SU-DHL-6 (cell line): ENCODE results near the gene TUBG1.

Experiments
- EZH2phosphoT487 ChIP-seq: fragments of 200-600 bp; sonication (generic), shearing (Covaris generic); conservative IDR thresholded peaks from 2 replicates; pipeline ENCODE4 v1.6.1; 2018; ENCODE audit warnings: mild to moderate bottlenecking, antibody characterized with exemption, low read length, moderate library complexity, mixed read lengths
- TF ChIP-seq, protein P1 (sequence below): fragments of 200-600 bp; sonication (generic); IDR thresholded peaks from one replicate; pipeline ENCODE4 v1.5.1; 2017; ENCODE audit warnings: antibody characterized with exemption, mild to moderate bottlenecking, low read length, moderate library complexity; ENCODE audit not compliant: insufficient read depth, poor library complexity, severe bottlenecking

DNA sequence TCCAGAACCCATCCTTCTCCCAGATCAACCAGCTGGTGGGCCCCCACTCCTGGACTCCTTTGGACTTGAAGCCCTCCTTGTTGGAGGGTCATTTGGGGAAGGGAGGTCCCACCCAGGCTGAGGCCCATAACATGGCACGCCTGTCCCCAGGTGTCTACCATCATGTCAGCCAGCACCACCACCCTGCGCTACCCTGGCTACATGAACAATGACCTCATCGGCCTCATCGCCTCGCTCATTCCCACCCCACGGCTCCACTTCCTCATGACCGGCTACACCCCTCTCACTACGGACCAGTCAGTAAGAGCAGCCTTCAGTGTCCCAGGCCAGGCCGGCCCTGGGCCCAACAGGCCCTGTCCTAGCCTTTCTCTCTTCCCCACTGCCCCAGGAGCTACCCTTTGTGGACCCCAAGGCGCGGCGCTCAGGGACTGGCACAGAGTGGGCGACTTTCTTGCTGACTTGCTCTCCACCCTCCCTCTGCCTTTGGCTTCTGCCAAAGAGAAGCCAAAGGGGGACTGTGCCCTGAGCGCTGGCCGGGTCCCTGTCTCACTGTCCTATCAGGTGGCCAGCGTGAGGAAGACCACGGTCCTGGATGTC, 4.3 kb downstream of the TUBG1 start:
- TF ChIP-seq, protein P1, sequence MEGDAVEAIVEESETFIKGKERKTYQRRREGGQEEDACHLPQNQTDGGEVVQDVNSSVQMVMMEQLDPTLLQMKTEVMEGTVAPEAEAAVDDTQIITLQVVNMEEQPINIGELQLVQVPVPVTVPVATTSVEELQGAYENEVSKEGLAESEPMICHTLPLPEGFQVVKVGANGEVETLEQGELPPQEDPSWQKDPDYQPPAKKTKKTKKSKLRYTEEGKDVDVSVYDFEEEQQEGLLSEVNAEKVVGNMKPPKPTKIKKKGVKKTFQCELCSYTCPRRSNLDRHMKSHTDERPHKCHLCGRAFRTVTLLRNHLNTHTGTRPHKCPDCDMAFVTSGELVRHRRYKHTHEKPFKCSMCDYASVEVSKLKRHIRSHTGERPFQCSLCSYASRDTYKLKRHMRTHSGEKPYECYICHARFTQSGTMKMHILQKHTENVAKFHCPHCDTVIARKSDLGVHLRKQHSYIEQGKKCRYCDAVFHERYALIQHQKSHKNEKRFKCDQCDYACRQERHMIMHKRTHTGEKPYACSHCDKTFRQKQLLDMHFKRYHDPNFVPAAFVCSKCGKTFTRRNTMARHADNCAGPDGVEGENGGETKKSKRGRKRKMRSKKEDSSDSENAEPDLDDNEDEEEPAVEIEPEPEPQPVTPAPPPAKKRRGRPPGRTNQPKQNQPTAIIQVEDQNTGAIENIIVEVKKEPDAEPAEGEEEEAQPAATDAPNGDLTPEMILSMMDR = no peak
- TF ChIP-seq EZH2phosphoT487 = no peak
